Duodenal mucosa (tissue), 2 donors: ENCODE results near the gene RHBDF2.

Source experiments
- H3K27ac ChIP-seq: one replicate; pipeline ENCODE4 v1.7.0; 2013; ENCODE audit warnings: low read depth, low read length
- H3K27me3 ChIP-seq, 2 donors: one replicate each; pipeline ENCODE4 v1.7.0; 2013; ENCODE audit warnings: low read length in 2 of 2, control low read depth in 1 of 2; ENCODE audit not compliant: insufficient read depth in 2 of 2, control insufficient read depth in 1 of 2
- H3K36me3 ChIP-seq, 2 donors: one replicate each; pipeline ENCODE4 v1.7.0; 2013; ENCODE audit warnings: low read length in 2 of 2, control low read depth in 1 of 2; ENCODE audit not compliant: insufficient read depth in 2 of 2, control insufficient read depth in 1 of 2
- H3K4me1 ChIP-seq, 2 donors: one replicate each; pipeline ENCODE4 v1.7.0; 2013; ENCODE audit warnings: low read length in 2 of 2, control low read depth in 1 of 2; ENCODE audit not compliant: insufficient read depth in 2 of 2, control insufficient read depth in 1 of 2
- H3K4me3 ChIP-seq, 2 donors: one replicate each; pipeline ENCODE4 v1.7.0; 2013; ENCODE audit warnings: low read length in 2 of 2, low read depth in 1 of 2
- H3K9ac ChIP-seq, 2 donors: one replicate each; pipeline ENCODE4 v1.7.0; 2013; ENCODE audit warnings: low read length in 2 of 2, low read depth in 1 of 2
- H3K9me3 ChIP-seq, 2 donors: one replicate each; pipeline ENCODE4 v1.7.0; 2013; ENCODE audit warnings: low read length in 2 of 2, control low read depth in 1 of 2; ENCODE audit not compliant: control insufficient read depth in 1 of 2

RHBDF2 gene

GRCh38 chr17:76469991-76470739 lies 31.1 kb downstream of the RHBDF2 start:
- H3K27me3 ChIP-seq, result no peaks in the 10 kb centered on the region
- H3K36me3 ChIP-seq, result peaks cover 9 to 35% of the 10 kb centered on the region in 2 donors
- peaks cover 0 to 3% of the 10 kb centered on the region in 2 donors for H3K4me1 ChIP-seq
- no peak overlapping the region for H3K4me3 ChIP-seq
- H3K9me3 ChIP-seq, result no peaks in the 10 kb centered on the region
- no peak overlapping the region for H3K9ac ChIP-seq
- no peak overlapping the region for H3K27ac ChIP-seq

- no peak overlapping the region for H3K4me3 ChIP-seq
- no peaks in the 10 kb centered on the region for H3K27me3 ChIP-seq
- H3K9ac ChIP-seq, result no peak overlapping the region
- peaks cover 9 to 29% of the 10 kb centered on the region in 2 donors for H3K36me3 ChIP-seq
- H3K4me1 ChIP-seq, result peaks cover 0 to 3% of the 10 kb centered on the region in 2 donors
- H3K27ac ChIP-seq, result no peak overlapping the region
- H3K9me3 ChIP-seq, result no peaks in the 10 kb centered on the region
These were observed 31.9 kb downstream of the RHBDF2 start for GRCh38 chr17:76469076-76469990.

GRCh38 chr17:76468634-76469010 lies 32.6 kb downstream of the RHBDF2 start:
- Histone ChIP-seq H3K27me3 (no peaks in the 10 kb centered on the region), H3K4me1 (peaks cover 0 to 3% of the 10 kb centered on the region in 2 donors), H3K36me3 (peaks cover 9 to 25% of the 10 kb centered on the region in 2 donors), H3K27ac (no peak overlapping the region), H3K4me3 (no peak overlapping the region), H3K9me3 (no peaks in the 10 kb centered on the region), H3K9ac (no peak overlapping the region)

GRCh38 chr17:76467809-76468633 lies 33.2 kb downstream of the RHBDF2 start:
- H3K27ac ChIP-seq, result no peak overlapping the region
- H3K4me3 ChIP-seq, result no peak overlapping the region
- H3K36me3 ChIP-seq, result peaks cover 9 to 22% of the 10 kb centered on the region in 2 donors
- no peaks in the 10 kb centered on the region for H3K9me3 ChIP-seq
- no peaks in the 10 kb centered on the region for H3K27me3 ChIP-seq
- no peak overlapping the region for H3K9ac ChIP-seq
- H3K4me1 ChIP-seq, result peaks cover 0 to 3% of the 10 kb centered on the region in 2 donors

GRCh38 chr17:76467366-76467765 lies 33.9 kb downstream of the RHBDF2 start, which contains the start of gene AANAT:
AANAT (plus strand) TSS chr17:76467603; CDS start chr17:76468747, 1,144 bp downstream.
- H3K27me3 ChIP-seq, result no peaks in the 10 kb centered on the region
- H3K9ac ChIP-seq, result no peak within 1 kb of the TSS
- H3K27ac ChIP-seq, result no peak within 1 kb of the TSS
- peaks cover 5 to 17% of the 10 kb centered on the region in 2 donors for H3K36me3 ChIP-seq
- H3K4me3 ChIP-seq, result no peak within 1 kb of the TSS
- H3K9me3 ChIP-seq, result no peaks in the 10 kb centered on the region
- H3K4me1 ChIP-seq, result peaks cover 0 to 3% of the 10 kb centered on the region in 2 donors

DNA sequence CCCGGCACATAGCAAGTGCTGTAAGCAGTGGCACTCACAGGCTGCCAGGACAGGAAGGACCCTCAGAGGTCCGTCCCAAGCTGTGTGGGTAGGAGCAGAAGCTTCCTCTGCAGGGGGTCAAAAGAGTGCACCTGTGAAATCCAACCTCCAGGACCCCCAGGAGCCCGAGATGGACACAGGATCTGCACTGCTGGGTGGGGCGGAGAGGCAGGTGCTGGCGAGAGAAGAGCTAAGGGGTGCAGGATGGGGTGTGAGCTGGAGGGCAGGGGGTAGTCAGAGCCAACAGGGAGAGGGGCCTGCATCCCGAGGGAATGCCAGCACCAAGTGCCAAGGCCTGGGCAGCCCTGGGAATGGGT lies 34.5 kb downstream of the RHBDF2 start:
- no peak overlapping the region for H3K9ac ChIP-seq

GRCh38 chr17:76462556-76463290 lies 38.5 kb downstream of the RHBDF2 start:
- no peak overlapping the region for H3K27ac ChIP-seq
- no peaks in the 10 kb centered on the region for H3K9me3 ChIP-seq
- H3K9ac ChIP-seq, result no peak overlapping the region
- peaks cover 0 to 3% of the 10 kb centered on the region in 2 donors for H3K4me1 ChIP-seq
- no peaks in the 10 kb centered on the region for H3K36me3 ChIP-seq
- H3K27me3 ChIP-seq, result no peaks in the 10 kb centered on the region
- no peak overlapping the region for H3K4me3 ChIP-seq

More for the DNA sequence above, 34.5 kb downstream of the RHBDF2 start:
- Histone ChIP-seq H3K4me3 (no peak overlapping the region), H3K27me3 (no peaks in the 10 kb centered on the region), H3K27ac (no peak overlapping the region), H3K4me1 (peaks cover 0 to 3% of the 10 kb centered on the region in 2 donors), H3K9me3 (no peaks in the 10 kb centered on the region), H3K36me3 (peaks cover 0 to 11% of the 10 kb centered on the region in 2 donors)

DNA sequence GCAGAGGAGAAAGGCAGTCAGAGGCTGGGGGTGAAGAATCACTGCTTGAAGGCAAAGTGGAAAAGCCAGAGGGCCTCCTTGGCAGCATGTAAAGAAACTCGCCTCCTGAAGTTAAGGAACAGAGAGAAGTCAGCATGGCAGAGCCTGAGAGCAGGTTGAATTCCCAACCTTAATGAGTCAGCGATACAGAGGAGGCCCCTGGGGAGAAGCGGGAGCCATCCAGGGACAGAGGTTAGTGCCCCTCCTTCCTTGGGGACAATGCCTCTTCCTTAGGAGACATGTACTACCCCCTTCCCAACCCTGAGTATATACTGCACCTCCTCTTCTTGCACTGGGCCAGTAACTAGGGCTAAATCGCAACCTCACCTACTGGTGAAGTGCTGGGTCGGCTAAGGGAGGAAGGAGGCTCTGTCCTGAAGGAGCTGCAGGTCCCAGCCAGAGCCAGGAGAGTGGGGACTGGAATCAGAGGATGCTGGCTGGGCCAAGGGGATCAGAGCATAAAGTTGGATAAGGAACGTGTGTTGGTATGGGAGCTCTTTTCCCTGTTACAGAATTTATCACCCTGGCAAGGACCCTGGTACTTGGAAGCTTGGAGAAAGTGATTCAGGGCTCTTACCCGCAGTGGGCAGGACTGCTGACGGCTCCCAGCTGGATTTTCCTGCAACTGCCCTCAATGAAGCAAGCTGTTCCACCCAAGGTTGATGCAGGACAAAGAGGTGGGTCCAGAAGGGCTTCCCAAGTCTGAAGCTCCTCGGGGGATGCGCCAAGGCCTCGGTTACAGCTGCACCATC lies 39.3 kb downstream of the RHBDF2 start:
- Histone ChIP-seq H3K9me3 (no peaks in the 10 kb centered on the region), H3K9ac (no peak overlapping the region), H3K36me3 (no peaks in the 10 kb centered on the region), H3K4me3 (no peak overlapping the region), H3K4me1 (peaks cover 0 to 3% of the 10 kb centered on the region in 2 donors), H3K27me3 (no peaks in the 10 kb centered on the region), H3K27ac (no peak overlapping the region)

DNA sequence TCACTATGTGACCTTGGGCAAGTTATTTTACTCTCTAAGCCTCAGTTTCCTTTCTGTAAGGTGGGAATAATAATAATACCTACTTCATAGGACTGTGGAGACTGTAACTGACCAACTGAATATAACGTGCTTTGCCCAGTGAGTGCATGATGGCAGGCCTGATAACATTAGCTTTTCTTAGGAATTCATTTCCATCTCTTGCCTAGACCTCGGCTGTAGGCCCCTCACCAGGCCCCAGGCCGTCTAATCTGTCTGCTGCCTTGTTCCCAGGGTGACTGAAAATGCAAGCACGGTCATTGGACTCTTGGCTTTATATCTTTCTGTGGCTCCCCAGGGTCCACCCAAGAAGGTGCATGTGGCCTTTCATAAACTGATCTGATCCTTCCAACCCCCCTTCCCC lies 41.5 kb downstream of the RHBDF2 start:
- H3K4me3 ChIP-seq, result no peak overlapping the region
- no peaks in the 10 kb centered on the region for H3K36me3 ChIP-seq
- no peaks in the 10 kb centered on the region for H3K9me3 ChIP-seq
- H3K27ac ChIP-seq, result no peak overlapping the region
- no peak overlapping the region for H3K9ac ChIP-seq
- H3K4me1 ChIP-seq, result no peaks in the 10 kb centered on the region
- no peaks in the 10 kb centered on the region for H3K27me3 ChIP-seq
